Mucosa of descending colon (tissue), 3 donors: ENCODE results near the gene TDRD12. TPM values are rescaled to one million over a fixed set of nuclear protein-coding genes. Genes with fewer than 3 reads are reported as not detected.
A peak's percentile ranks its signal among the peaks of the same experiment; 100 is the strongest.

ENCODE experiments used
- ATAC-seq: fragments of 200-7000 bp; cut with Tn5 transposase; one replicate; pipeline ENCODE4 v1.9.1; 2020; ENCODE audit warnings: mild to moderate bottlenecking, moderate library complexity
- DNase-seq, 3 donors: peaks; one replicate each; pipeline ENCODE4 v3.0.0-alpha.2; 2020
- H3K36me3 ChIP-seq: fragments of 200-600 bp; one replicate; pipeline ENCODE4 v1.8.0; 2021; ENCODE audit warnings: low read depth, mild to moderate bottlenecking
- H3K4me1 ChIP-seq: fragments of 200-600 bp; one replicate; pipeline ENCODE4 v1.8.0; 2021; ENCODE audit warnings: low read depth, mild to moderate bottlenecking
- H3K4me3 ChIP-seq: fragments of 200-600 bp; one replicate; pipeline ENCODE4 v1.8.0; 2021; ENCODE audit warnings: mild to moderate bottlenecking
- H3K9me3 ChIP-seq: fragments of 200-600 bp; one replicate; pipeline ENCODE4 v1.8.0; 2021; ENCODE audit warnings: mild to moderate bottlenecking
- intact Hi-C, 2 donors: fragments of 100-400 bp; cut with DNase I in 1 of 2; cut with micrococcal nuclease in 1 of 2; formaldehyde crosslinking; loops; one replicate each; pipeline versions ENCODE4 v1.11.0 to v1.11.1; 2022; cut with DNase I, micrococcal nuclease
- total RNA-seq, 3 donors: library from RNA; stranded (reverse); fragmentation: NEBNext Ultra II Directional in 2 of 3; extraction: Animal tissue kit (Norgen Biotek cat#: 25700) in 2 of 3; gene quantifications; one replicate each; pipeline versions ENCODE4 v1.2.1 to v1.2.4, GENCODE V29; 2021 to 2023
- TF ChIP-seq, protein P1 (sequence below): fragments of 200-600 bp; IDR thresholded peaks from one replicate; pipeline ENCODE4 v1.8.0; 2022; ENCODE audit warnings: antibody characterized with exemption, mild to moderate bottlenecking
- donor health status: DM: no; HTN: no; CAD: no; lungs with moderate emphysema.
- donor health status: DM: no; HTN: no; CAD: no.
- donor health status: DM: no; HTN: yes; CAD: no.

Gene TDRD12
- total RNA-seq, 3 donors from 2014 or later, result 0.31 to 0.47 TPM; not detected in 1

DNA sequence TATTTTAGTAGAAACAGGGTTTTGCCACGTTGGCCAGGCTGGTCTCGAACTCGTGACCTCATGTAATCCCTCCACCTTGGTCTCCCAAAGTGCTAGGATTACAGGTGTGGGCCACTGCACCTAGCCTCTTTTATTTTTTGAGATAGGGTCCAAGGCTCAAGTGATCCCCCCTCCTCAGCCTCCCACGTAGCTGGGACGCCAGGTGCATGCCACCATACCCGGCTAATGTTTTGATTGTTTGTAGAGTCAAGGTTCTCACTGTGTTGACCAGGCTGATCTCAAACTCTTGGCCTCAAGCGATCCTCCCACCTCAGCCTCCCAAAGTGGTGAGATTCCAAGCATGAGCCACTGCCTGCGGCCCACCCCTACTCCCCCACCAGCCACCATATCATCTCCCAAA, 143.7 kb downstream of the TDRD12 start:
- Histone ChIP-seq H3K9me3 (no peaks in the 10 kb centered on the region), H3K36me3 (no peaks in the 10 kb centered on the region), H3K4me1 (no peaks in the 10 kb centered on the region), H3K4me3 (no peak overlapping the region)
- no peak for ATAC-seq
- intact Hi-C loops, result no loop called here
- TF ChIP-seq, protein P1, sequence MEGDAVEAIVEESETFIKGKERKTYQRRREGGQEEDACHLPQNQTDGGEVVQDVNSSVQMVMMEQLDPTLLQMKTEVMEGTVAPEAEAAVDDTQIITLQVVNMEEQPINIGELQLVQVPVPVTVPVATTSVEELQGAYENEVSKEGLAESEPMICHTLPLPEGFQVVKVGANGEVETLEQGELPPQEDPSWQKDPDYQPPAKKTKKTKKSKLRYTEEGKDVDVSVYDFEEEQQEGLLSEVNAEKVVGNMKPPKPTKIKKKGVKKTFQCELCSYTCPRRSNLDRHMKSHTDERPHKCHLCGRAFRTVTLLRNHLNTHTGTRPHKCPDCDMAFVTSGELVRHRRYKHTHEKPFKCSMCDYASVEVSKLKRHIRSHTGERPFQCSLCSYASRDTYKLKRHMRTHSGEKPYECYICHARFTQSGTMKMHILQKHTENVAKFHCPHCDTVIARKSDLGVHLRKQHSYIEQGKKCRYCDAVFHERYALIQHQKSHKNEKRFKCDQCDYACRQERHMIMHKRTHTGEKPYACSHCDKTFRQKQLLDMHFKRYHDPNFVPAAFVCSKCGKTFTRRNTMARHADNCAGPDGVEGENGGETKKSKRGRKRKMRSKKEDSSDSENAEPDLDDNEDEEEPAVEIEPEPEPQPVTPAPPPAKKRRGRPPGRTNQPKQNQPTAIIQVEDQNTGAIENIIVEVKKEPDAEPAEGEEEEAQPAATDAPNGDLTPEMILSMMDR, result no peak
- DNase-seq, result no peak

DNA sequence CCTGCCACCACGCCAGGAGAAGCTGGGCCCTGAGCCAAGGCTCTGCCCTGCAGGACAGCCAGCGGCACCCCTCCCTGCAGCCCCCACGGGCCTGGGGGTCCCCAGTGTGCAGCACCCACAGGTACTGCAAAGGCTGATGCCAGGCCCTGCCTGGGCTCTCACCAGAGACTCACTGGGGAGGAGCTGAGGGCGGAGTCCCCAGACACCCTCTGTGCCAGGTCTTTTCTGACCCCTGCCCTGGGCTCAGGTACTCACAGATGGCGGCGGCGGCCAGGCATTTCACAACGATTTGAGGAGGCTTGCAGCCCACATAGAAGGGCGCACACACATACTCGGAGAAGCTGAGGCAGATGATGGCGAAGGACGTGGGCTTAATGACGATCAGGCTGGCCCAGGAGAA, 144.3 kb downstream of the TDRD12 start:
- TF ChIP-seq, protein P1, result no peak
- intact Hi-C loops, result no loop called here
- Histone ChIP-seq H3K4me3 (no peak overlapping the region), H3K4me1 (no peaks in the 10 kb centered on the region), H3K9me3 (no peaks in the 10 kb centered on the region), H3K36me3 (no peaks in the 10 kb centered on the region)
- ATAC-seq (no peak), DNase-seq (no peak)

DNA sequence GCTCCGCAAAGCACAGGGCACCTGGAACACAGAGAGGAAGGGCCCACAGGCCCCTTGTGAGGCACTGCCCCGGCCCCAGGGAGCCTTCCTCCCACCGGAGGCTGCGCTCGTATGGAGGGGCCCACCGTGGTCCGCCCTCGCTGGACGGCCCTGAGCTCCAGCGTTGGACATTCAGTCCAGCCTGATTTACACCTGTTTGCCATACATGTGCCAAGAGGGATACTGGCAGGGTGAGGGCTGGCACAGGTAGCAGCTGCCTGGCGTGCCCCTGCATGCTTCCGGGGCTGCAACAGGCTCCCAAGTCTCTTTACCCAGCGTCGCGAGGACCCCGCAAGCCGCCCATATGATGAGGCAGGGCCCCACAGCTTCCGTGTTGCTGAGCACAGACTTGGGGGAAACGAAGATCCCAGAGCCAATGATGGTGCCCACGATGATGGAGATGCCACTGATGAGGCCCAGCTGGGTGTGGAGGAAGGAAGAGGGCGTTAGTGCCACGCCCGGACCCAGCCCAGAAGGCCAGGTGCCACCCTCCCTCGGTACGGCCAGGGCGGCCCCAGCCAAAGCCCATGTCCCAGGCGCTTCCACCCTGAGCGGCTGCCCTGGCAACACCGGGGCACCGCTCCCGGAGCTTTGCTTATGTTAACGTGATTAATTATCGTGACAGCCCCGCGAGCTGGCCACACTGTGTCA, 144.9 kb downstream of the TDRD12 start:
- no peaks in the 10 kb centered on the region for H3K36me3 ChIP-seq
- H3K4me3 ChIP-seq, result no peak overlapping the region
- H3K4me1 ChIP-seq, result no peaks in the 10 kb centered on the region
- TF ChIP-seq, protein P1, result no peak
- peak; percentile 25 for ATAC-seq
- H3K9me3 ChIP-seq, result no peaks in the 10 kb centered on the region
- intact Hi-C loops, result no loop called here
- DNase-seq, result no peak

DNA sequence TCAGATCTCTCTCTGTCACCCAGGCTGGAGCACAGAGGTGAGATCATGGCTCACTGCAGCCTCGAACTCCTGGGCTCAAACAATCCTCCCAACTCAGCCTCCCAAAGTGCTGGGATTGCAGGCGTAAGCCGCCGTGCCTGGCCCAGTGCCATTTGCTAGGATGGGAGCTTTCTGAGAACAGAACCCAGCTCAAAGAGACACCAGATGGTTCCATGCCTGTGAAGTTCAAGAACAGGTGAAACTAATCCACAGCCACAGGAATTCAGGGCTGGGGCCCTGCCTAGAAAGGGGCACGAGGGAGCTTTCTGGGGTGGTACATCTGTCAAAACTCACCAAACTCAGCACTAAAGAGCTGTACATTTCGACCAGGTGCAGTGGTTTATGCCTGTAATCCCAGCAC, 145.8 kb downstream of the TDRD12 start:
- TF ChIP-seq, protein P1, result no peak
- Histone ChIP-seq H3K4me1 (no peaks in the 10 kb centered on the region), H3K36me3 (no peaks in the 10 kb centered on the region), H3K4me3 (no peak overlapping the region), H3K9me3 (no peaks in the 10 kb centered on the region)
- intact Hi-C loops, result no loop called here
- no peak for ATAC-seq
- DNase-seq, result no peak

DNA sequence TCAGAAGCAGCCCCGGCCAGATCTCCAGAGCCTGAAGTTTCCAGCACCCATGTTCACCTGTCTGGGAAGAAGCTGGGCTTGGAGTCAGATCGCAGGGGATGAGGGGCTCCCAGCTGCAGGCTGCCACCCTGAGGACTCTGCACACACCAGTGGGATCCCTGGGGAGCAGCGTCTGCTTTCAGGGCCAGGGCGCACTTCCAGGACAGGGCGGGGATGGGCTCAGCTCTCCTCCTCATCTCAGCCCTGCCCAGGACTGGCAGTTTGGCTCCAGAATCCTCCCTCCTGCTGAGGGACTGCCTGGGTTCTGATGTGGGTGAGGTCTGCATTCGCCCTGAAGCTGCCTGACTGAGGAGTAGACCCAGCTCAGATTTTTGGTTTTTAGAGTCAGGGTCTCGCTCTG, 146.5 kb downstream of the TDRD12 start:
- H3K4me1 ChIP-seq, result no peaks in the 10 kb centered on the region
- H3K9me3 ChIP-seq, result no peaks in the 10 kb centered on the region
- DNase-seq (no peak), ATAC-seq (no peak)
- intact Hi-C loops, result no loop called here
- TF ChIP-seq, protein P1, result no peak
- H3K36me3 ChIP-seq, result no peaks in the 10 kb centered on the region
- no peak overlapping the region for H3K4me3 ChIP-seq
